ENCODE data around the gene CNOT8. TPM values are rescaled to one million over a fixed set of nuclear protein-coding genes. Genes with fewer than 3 reads are reported as not detected.
A peak's percentile ranks its signal among the peaks of the same experiment; 100 is the strongest.

Gene CNOT8
- total RNA-seq, 4 donors from 2014 or later: 70.3 to 123 (median 88.6) TPM

GRCh38 chr5:154824070-154824469, 34.4 kb upstream of the CNOT8 start:
- no peak for DNase-seq
- H3K36me3 ChIP-seq: peaks cover 28 to 38% of the 10 kb centered on the region in 2 donors
- H3K27me3 ChIP-seq: no peaks in the 10 kb centered on the region
- intact Hi-C loops (cut with DNase I): no loop called here
- H3K4me3 ChIP-seq (replicated peaks in 1 of 3): no peak overlapping the region
- H3K27ac ChIP-seq: no peak overlapping the region
- WGBS, 2 donors: 93 to 100% methylated on average over 2 of the region's 2 CpGs
- H3K4me1 ChIP-seq: peaks cover 0 to 3% of the 10 kb centered on the region in 2 donors
- TF ChIP-seq CTCF (IDR thresholded peaks at IDR 0.05) (no peak), POLR2A (IDR thresholded peaks at IDR 0.05) (no peak)
- no peaks in the 10 kb centered on the region for H3K9me3 ChIP-seq

DNA sequence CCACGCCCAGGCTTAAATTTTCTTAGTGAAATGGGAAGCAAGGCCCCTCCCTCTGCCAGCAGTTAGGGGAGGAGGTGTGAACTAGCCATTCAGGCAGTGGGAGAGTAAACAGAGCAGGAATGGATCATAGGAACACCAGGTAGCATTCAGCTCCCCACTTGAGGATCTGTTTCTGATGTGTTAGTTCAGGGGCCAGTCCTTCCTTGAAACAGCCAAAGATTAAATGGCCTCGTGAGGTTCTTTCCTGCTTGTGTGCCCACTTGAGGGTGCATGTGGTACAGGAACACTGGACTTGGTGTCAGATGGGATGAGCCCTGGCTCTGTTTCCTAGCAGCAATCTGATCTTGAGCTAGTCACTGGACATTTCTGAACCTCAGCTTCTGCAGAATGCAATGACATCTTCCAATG, 29.2 kb upstream of the CNOT8 start:
- Histone ChIP-seq H3K4me1 (peaks cover 0 to 16% of the 10 kb centered on the region in 2 donors), H3K4me3 (replicated peaks in 1 of 3) (no peak overlapping the region), H3K27me3 (no peaks in the 10 kb centered on the region), H3K9me3 (no peaks in the 10 kb centered on the region), H3K36me3 (peaks cover 2 to 4% of the 10 kb centered on the region in 2 donors), H3K27ac (peak overlapping the region in 2 of 3 donors; percentile 40 to 46)
- 79 to 80% methylated on average over 2 of the region's 2 CpGs for WGBS, 2 donors
- no peak for TF ChIP-seq CTCF (IDR thresholded peaks at IDR 0.05)
- intact Hi-C loops (cut with DNase I): no loop called here
- DNase-seq: peak; percentile 27 to 32

GRCh38 chr5:154829589-154830218, 28.7 kb upstream of the CNOT8 start:
- Histone ChIP-seq H3K4me3 (replicated peaks in 1 of 3) (no peak overlapping the region), H3K27ac (peak overlapping the region in 1 of 3 donors; percentile 46)

GRCh38 chr5:154830219-154830595, 28.2 kb upstream of the CNOT8 start:
- WGBS, 2 donors: 90 to 93% methylated on average over 7 of the region's 7 CpGs
- Histone ChIP-seq H3K9me3 (no peaks in the 10 kb centered on the region), H3K4me3 (replicated peaks in 1 of 3) (no peak overlapping the region), H3K36me3 (peaks cover 0 to 4% of the 10 kb centered on the region in 2 donors), H3K27me3 (no peaks in the 10 kb centered on the region), H3K27ac (peak overlapping the region in 2 of 3 donors; percentile 4 to 46), H3K4me1 (peaks cover 4 to 22% of the 10 kb centered on the region in 2 donors)
- intact Hi-C loops (cut with DNase I): no loop called here
- no peak for DNase-seq
- no peak for TF ChIP-seq CTCF (IDR thresholded peaks at IDR 0.05)
- no peak for TF ChIP-seq POLR2A (IDR thresholded peaks at IDR 0.05)

More at GRCh38 chr5:154829589-154830218, 28.7 kb upstream of the CNOT8 start:
- no peak for DNase-seq
- Histone ChIP-seq H3K36me3 (peaks cover 0 to 4% of the 10 kb centered on the region in 2 donors), H3K4me1 (peaks cover 0 to 17% of the 10 kb centered on the region in 2 donors), H3K27me3 (no peaks in the 10 kb centered on the region), H3K9me3 (no peaks in the 10 kb centered on the region)
- TF ChIP-seq CTCF (IDR thresholded peaks at IDR 0.05): no peak
- TF ChIP-seq POLR2A (IDR thresholded peaks at IDR 0.05): no peak
- WGBS, 2 donors: 76 to 80% methylated on average over 4 of the region's 4 CpGs
- intact Hi-C loops (cut with DNase I): no loop called here

GRCh38 chr5:154830596-154830995, 27.8 kb upstream of the CNOT8 start:
- H3K27ac ChIP-seq: peak overlapping the region in 1 of 3 donors; percentile 4
- no peak overlapping the region for H3K4me3 ChIP-seq (replicated peaks in 1 of 3)
- no peak for DNase-seq
- TF ChIP-seq CTCF (IDR thresholded peaks at IDR 0.05) (no peak), POLR2A (IDR thresholded peaks at IDR 0.05) (no peak)
- WGBS, 2 donors: 96 to 98% methylated on average over 4 of the region's 4 CpGs
- H3K36me3 ChIP-seq: peaks cover 0 to 4% of the 10 kb centered on the region in 2 donors
- intact Hi-C loops (cut with DNase I): no loop called here
- no peaks in the 10 kb centered on the region for H3K27me3 ChIP-seq
- H3K4me1 ChIP-seq: peaks cover 8 to 26% of the 10 kb centered on the region in 2 donors
- no peaks in the 10 kb centered on the region for H3K9me3 ChIP-seq
